ENCODE results near the gene PPFIBP1. TPM values are rescaled to one million over a fixed set of nuclear protein-coding genes. Genes with fewer than 3 reads are reported as not detected.

The PPFIBP1 gene
- total RNA-seq, 1 donor from 2014 or later, result 102 TPM

- H3K27me3 Mint-ChIP-seq (ENCODE audit: low read depth), result no peaks in the 10 kb centered on the region
- H3K9me3 Mint-ChIP-seq, result peaks cover 6% of the 10 kb centered on the region
- no peak for DNase-seq (ENCODE audit: low spot score in 2 of 2, unreplicated experiment in 2 of 2)
- peaks cover 4% of the 10 kb centered on the region for H3K4me1 Mint-ChIP-seq
- no peak overlapping the region for H3K4me3 Mint-ChIP-seq
- no peak for TF ChIP-seq CTCF (IDR thresholded peaks at IDR 0.05; ENCODE audit: unreplicated experiment)
- no peak overlapping the region for H3K27ac Mint-ChIP-seq
- H3K36me3 Mint-ChIP-seq, result peaks cover 23% of the 10 kb centered on the region
Observed at GRCh38 chr12:27534060-27534764, 10.2 kb downstream of the PPFIBP1 start.

DNA sequence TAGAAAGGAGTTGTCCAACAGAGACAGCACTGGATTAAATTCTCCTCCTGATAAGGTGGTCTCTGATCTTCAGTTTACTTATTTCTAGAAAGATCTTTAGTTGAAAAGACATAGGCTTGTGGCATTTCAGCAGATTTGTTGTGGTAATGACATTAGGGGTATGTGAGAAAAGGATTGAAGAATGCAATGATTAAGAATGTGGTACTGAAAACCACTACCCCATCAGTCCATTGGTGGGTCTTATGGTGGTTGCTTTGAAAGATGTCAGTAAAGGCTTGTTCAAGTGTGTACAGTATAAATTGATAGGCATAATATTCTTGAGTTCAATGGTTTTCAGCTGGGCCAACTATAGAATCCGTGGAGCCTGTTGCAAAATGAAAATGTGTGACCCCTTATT, 10.8 kb downstream of the PPFIBP1 start:
- Mint-ChIP-seq H3K27ac (no peak overlapping the region), H3K27me3 (ENCODE audit: low read depth) (no peaks in the 10 kb centered on the region), H3K4me3 (no peak overlapping the region), H3K4me1 (peaks cover 5% of the 10 kb centered on the region), H3K36me3 (peaks cover 23% of the 10 kb centered on the region), H3K9me3 (peaks cover 6% of the 10 kb centered on the region)
- no peak for TF ChIP-seq CTCF (IDR thresholded peaks at IDR 0.05; ENCODE audit: unreplicated experiment)
- no peak for DNase-seq (ENCODE audit: low spot score in 2 of 2, unreplicated experiment in 2 of 2)

- Mint-ChIP-seq H3K9me3 (peaks cover 6% of the 10 kb centered on the region), H3K27me3 (ENCODE audit: low read depth) (no peaks in the 10 kb centered on the region), H3K4me3 (no peak overlapping the region), H3K27ac (no peak overlapping the region), H3K36me3 (peaks cover 23% of the 10 kb centered on the region), H3K4me1 (peaks cover 5% of the 10 kb centered on the region)
- DNase-seq (ENCODE audit: low spot score in 2 of 2, unreplicated experiment in 2 of 2), result no peak
- no peak for TF ChIP-seq CTCF (IDR thresholded peaks at IDR 0.05; ENCODE audit: unreplicated experiment)
Observed at GRCh38 chr12:27535318-27535717, 11.3 kb downstream of the PPFIBP1 start.

- TF ChIP-seq CTCF (IDR thresholded peaks at IDR 0.05; ENCODE audit: unreplicated experiment), result no peak
- Mint-ChIP-seq H3K27me3 (ENCODE audit: low read depth) (no peaks in the 10 kb centered on the region), H3K27ac (no peak overlapping the region), H3K4me3 (no peak overlapping the region), H3K4me1 (peaks cover 15% of the 10 kb centered on the region), H3K9me3 (peaks cover 6% of the 10 kb centered on the region), H3K36me3 (peaks cover 23% of the 10 kb centered on the region)
- DNase-seq (ENCODE audit: low spot score in 2 of 2, unreplicated experiment in 2 of 2), result no peak
Observed at GRCh38 chr12:27537855-27538675, 14.1 kb downstream of the PPFIBP1 start.

- DNase-seq (ENCODE audit: low spot score in 2 of 2, unreplicated experiment in 2 of 2), result no peak
- H3K4me1 Mint-ChIP-seq, result peaks cover 15% of the 10 kb centered on the region
- no peaks in the 10 kb centered on the region for H3K27me3 Mint-ChIP-seq (ENCODE audit: low read depth)
- no peak overlapping the region for H3K4me3 Mint-ChIP-seq
- peaks cover 19% of the 10 kb centered on the region for H3K36me3 Mint-ChIP-seq
- peaks cover 7% of the 10 kb centered on the region for H3K9me3 Mint-ChIP-seq
- H3K27ac Mint-ChIP-seq, result peak overlapping the region; percentile 18
- TF ChIP-seq CTCF (IDR thresholded peaks at IDR 0.05; ENCODE audit: unreplicated experiment), result no peak
Observed at GRCh38 chr12:27539191-27539631, 15.2 kb downstream of the PPFIBP1 start.
